Measurements from ENCODE around the gene RALGAPA1. TPM values are rescaled to one million over a fixed set of nuclear protein-coding genes. Genes with fewer than 3 reads are reported as not detected.
"Not testable (repeated sequence)": the region's sequence is repeated elsewhere in the genome, so short reads cannot be mapped to it uniquely, and the experiment has no call there.

RALGAPA1 gene
- total and polyA plus RNA-seq, 4 donors: 4.6 to 38.7 (median 13.4) TPM

- Histone ChIP-seq H3K27ac (ENCODE audit: low read depth in 1 of 2, low read length in 2 of 2) (no peak overlapping the region), H3K9me3 (ENCODE audit: control insufficient read depth in 4 of 4, low read length in 3 of 4) (no peaks in the 10 kb centered on the region), H3K36me3 (ENCODE audit: control insufficient read depth in 4 of 4, insufficient read depth in 3 of 4, low read depth in 1 of 4, low read length in 3 of 4) (peaks cover 2 to 29% (median 9%) of the 10 kb centered on the region in 4 donors), H3K4me1 (ENCODE audit: control insufficient read depth in 4 of 4, insufficient read depth in 4 of 4, low read length in 3 of 4) (no peaks in the 10 kb centered on the region), H3K9ac (ENCODE audit: low read depth in 1 of 2, low read length in 2 of 2) (no peak overlapping the region), H3K27me3 (ENCODE audit: control insufficient read depth in 4 of 4, insufficient read depth in 4 of 4, low read length in 3 of 4) (no peaks in the 10 kb centered on the region), H3K4me3 (ENCODE audit: low read depth in 1 of 3, low read length in 3 of 3) (no peak overlapping the region)
- TF ChIP-seq CTCF (IDR thresholded peaks at IDR 0.05; ENCODE audit: low read depth, low read length, missing input control) (no peak), HNF4A (conservative IDR thresholded peaks at IDR 0.05) (no peak), REST (IDR thresholded peaks at IDR 0.05) (no peak), NR2F2 (IDR thresholded peaks at IDR 0.05) (no peak)
- WGBS: 94% methylated on average over 1 of the region's 1 CpG
- DNase-seq (ENCODE audit: low spot score): no peak
Observed at GRCh38 chr14:35600253-35600652, 208.8 kb downstream of the RALGAPA1 start.

GRCh38 chr14:35594616-35595015, 214.5 kb downstream of the RALGAPA1 start:
- no peak overlapping the region for H3K9ac ChIP-seq (ENCODE audit: low read depth in 1 of 2, low read length in 2 of 2)
- no peak overlapping the region for H3K27ac ChIP-seq (ENCODE audit: low read depth in 1 of 2, low read length in 2 of 2)
- H3K9me3 ChIP-seq (ENCODE audit: control insufficient read depth in 4 of 4, low read length in 3 of 4): no peaks in the 10 kb centered on the region
- H3K4me1 ChIP-seq (ENCODE audit: control insufficient read depth in 4 of 4, insufficient read depth in 4 of 4, low read length in 3 of 4): no peaks in the 10 kb centered on the region
- peaks cover 2 to 9% (median 6%) of the 10 kb centered on the region in 4 donors for H3K36me3 ChIP-seq (ENCODE audit: control insufficient read depth in 4 of 4, insufficient read depth in 3 of 4, low read depth in 1 of 4, low read length in 3 of 4)
- no peak for DNase-seq (ENCODE audit: low spot score)
- no peak overlapping the region for H3K4me3 ChIP-seq (ENCODE audit: low read depth in 1 of 3, low read length in 3 of 3)
- no peaks in the 10 kb centered on the region for H3K27me3 ChIP-seq (ENCODE audit: control insufficient read depth in 4 of 4, insufficient read depth in 4 of 4, low read length in 3 of 4)
- TF ChIP-seq NR2F2 (IDR thresholded peaks at IDR 0.05): no peak
- no peak for TF ChIP-seq FOXA1 (IDR thresholded peaks at IDR 0.05)
- TF ChIP-seq HNF4A (conservative IDR thresholded peaks at IDR 0.05): no peak
- TF ChIP-seq SP1 (IDR thresholded peaks at IDR 0.05): no peak
- TF ChIP-seq ZBTB33 (IDR thresholded peaks at IDR 0.05): no peak
- no peak for TF ChIP-seq MAX (IDR thresholded peaks at IDR 0.05)
- 96% methylated on average over 2 of the region's 2 CpGs for WGBS

- WGBS: 98% methylated on average over 3 of the region's 3 CpGs
- H3K4me3 ChIP-seq (ENCODE audit: low read depth in 1 of 3, low read length in 3 of 3); H3K9ac ChIP-seq (ENCODE audit: low read depth in 1 of 2, low read length in 2 of 2); H3K9me3 ChIP-seq (ENCODE audit: control insufficient read depth in 4 of 4, low read length in 3 of 4); H3K27ac ChIP-seq (ENCODE audit: low read depth in 1 of 2, low read length in 2 of 2); H3K4me1 ChIP-seq (ENCODE audit: control insufficient read depth in 4 of 4, insufficient read depth in 4 of 4, low read length in 3 of 4); H3K36me3 ChIP-seq (ENCODE audit: control insufficient read depth in 4 of 4, insufficient read depth in 3 of 4, low read depth in 1 of 4, low read length in 3 of 4); DNase-seq (ENCODE audit: low spot score); H3K27me3 ChIP-seq (ENCODE audit: control insufficient read depth in 4 of 4, insufficient read depth in 4 of 4, low read length in 3 of 4): not testable (repeated sequence)
Observed at GRCh38 chr14:35587373-35587772, 221.7 kb downstream of the RALGAPA1 start.
